Activated CD4-positive, alpha-beta T cell treated with anti-CD3 and anti-CD28 coated beads for 1 hour (primary cell): ENCODE results near the gene FMN1.

Source experiments
- DNase-seq: peaks from one replicate; pipeline ENCODE4 v3.0.0-alpha.2; 2020

FMN1 gene

GRCh38 chr15:32877252-32878019 lies 317.1 kb downstream of the FMN1 start:
- no peak for DNase-seq

- no peak for DNase-seq
Measured at GRCh38 chr15:32873284-32874114, 321.0 kb downstream of the FMN1 start.

- DNase-seq: no peak
Measured at GRCh38 chr15:32872621-32873283, 321.8 kb downstream of the FMN1 start.

DNA sequence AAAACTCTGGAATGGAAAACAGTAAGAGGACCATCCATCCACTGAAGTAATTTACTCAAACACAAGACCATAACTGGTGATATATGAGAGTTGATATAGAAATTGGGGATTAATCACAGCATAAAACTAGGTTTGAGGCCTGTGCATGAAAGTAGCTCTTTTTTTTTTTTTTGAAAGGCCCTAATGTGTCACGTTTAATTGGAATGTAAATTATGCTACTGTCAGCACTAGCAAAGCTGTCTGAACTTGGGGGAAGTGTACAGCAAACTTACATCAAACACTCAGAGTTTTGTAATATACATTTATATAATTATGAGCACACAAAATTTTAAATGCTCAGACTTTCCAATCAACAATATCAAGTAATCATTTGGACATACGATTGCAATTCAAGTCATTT lies 322.6 kb downstream of the FMN1 start:
- no peak for DNase-seq

- DNase-seq: no peak
Measured at GRCh38 chr15:32870240-32871033, 324.1 kb downstream of the FMN1 start.

DNA sequence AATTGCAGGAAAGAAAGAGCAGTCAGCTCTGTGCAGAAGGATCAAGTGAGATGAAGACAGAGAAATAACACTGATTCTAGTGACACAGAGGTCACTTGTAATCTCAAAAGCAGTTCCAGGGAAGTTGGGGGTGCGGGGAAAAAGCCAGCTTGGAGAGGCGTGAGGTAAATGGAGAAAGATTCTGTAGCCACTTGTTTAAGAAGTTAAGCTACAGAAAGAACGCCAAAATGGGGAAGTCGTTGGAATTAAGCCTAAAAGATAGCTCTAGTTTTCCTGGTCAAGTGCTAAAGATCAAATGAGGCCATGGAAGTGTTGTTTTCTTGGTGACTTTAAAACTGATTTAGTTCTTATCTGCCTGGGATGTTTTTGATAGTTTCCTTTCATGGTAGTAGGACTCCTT lies 324.7 kb downstream of the FMN1 start:
- no peak for DNase-seq

DNA sequence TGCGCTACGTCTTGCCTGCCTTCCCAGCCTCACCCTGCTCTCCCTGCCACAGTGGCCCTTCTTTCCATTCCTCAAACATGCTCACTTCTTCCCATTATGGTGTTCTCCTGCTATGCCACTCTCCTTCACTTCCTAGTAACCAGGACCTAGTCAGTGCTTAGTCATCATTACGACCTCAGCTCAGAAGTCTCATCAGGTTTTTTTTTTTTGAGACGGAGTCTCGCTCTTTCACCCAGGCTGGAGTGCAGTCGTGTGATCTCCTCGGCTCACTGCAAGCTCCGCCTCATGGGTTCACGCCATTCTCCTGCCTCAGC lies 327.2 kb downstream of the FMN1 start:
- no peak for DNase-seq

GRCh38 chr15:32866454-32867312 lies 327.8 kb downstream of the FMN1 start:
- DNase-seq: no peak

DNA sequence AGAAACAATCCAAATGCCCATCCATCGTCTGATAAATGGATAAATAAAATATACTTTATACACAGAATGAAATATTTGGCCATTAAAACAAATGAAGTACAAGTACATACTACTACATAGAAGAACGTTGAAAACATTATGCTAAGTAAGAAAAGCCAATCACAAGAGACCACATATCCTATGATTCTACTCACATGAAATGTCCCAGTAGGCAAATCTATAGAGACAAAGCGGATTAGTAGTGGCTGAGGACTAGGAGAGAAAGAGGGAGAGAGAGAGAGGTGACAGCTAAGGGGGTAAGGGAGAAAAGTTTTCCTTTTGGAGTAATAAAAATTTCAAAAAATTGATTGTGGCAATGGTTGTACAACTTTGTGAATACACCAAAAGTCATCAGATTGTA lies 329.7 kb downstream of the FMN1 start:
- no peak for DNase-seq

DNA sequence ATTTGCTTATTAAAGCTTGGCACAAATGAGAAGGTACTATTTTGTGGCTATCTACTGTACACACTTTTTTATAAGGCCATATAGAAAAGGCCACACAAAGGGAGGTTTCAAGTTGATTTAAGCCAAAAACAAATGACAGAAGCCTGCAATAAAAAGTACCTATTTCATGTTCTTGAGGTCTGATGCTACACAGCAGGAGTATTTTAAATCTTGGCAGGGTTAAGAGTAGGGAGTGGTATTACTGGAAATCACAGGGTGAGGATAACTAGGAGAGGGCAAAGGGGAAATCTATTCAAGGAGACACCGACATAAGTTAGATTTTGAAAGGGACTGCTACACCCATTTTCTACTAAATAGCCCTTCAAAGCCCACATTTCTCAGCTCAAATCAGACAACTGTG lies 330.5 kb downstream of the FMN1 start:
- no peak for DNase-seq

GRCh38 chr15:32861761-32862160 lies 332.8 kb downstream of the FMN1 start:
- DNase-seq: no peak

- no peak for DNase-seq
Measured at GRCh38 chr15:32861174-32861573, 333.3 kb downstream of the FMN1 start.

DNA sequence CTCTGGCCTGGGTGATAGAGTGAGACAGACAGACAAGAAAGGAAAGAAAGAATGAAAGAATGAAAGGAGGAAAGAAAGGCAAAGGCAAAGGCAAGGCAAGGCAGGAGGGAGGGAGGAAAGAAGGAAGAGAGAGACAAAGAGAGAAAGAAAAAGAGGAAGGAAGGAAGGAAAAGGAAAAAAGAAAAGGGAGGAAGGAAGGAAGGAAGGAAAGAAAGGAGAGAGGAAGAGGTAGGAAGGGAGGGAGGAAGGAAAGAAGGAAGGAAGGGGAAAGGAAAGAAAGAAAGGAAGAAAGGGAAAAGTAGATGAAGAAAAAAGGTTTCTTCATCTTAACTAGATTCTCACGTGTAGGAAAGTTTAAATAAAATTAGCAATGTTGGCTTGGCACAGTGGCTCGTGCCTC lies 334.5 kb downstream of the FMN1 start:
- DNase-seq: no peak

DNA sequence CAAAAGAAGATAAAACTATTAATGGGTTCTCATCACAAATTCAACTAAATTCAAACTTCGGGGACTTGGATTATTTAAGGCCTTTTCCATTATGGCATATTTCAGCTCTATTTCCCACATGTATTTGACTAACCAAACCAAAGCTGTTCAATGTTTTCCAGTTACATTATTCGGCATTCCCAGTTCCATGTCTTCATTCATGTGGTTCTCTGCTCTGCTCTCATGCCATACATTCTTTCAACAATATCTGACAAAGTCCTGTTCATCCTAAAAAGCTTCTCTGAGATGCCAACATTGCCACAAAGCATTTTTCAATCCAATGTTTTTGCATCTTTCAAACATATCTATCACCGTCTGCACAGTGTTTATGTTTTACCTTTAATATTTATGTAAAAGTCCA lies 335.3 kb downstream of the FMN1 start:
- DNase-seq: no peak

DNA sequence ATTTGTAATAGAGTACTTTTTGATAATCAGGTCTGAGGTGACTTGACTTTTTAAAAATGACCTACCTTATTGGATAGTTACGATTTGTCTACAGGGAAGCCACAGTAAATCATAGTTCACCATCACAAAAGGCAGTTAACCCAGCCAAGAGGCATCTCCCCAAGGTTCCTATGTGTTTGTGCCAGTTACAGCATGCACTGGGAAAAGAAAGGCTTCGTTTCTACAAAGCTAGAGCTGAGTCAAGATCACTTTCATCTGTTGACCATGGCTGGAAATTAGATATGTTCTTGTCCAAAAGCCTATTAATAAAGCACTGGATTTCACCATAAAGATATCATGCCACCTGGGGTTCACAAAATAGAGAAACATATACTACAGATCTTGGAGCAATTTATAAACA lies 336.8 kb downstream of the FMN1 start:
- DNase-seq: no peak

DNA sequence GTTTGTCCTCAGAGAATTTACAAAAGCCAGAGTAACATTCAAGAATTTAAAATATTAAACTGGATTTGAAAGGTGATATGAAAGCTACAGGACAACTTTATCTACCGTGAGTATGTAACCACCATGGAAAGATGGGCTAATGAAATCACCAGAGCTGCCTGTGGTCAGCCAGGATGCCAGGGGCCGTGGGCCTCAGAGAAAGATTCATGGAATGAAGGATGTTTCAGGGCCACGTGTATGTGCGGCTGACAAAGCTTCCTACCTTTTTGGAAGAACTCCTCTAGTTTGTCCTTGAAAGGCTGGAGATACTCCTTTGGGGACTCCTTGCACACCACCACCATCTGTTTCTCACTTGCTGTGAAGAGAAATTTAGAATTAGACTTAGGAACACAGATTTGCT lies 337.8 kb downstream of the FMN1 start:
- DNase-seq: no peak

GRCh38 chr15:32855942-32856341 lies 338.6 kb downstream of the FMN1 start:
- no peak for DNase-seq

GRCh38 chr15:32853592-32853991 lies 340.9 kb downstream of the FMN1 start:
- no peak for DNase-seq

- DNase-seq: no peak
Measured at GRCh38 chr15:32852771-32853170, 341.7 kb downstream of the FMN1 start.

DNA sequence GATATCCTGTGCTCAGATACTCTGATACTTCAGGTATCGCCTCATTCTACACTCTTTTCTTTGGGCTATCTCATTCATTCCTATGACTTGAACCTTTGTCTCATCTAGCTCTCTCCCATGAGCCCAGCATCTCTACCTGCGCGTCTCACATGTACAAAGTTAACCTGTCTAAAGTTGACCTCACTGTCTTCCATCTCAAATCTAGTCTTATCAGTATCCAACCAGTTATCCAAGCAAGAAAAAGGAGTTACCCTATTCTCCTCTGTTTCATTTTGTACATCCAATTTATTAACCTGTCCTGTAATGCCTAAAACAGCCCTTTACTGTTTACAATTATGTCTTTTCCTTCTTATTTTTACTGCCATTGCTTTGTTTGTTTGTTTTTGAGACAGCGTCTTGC lies 342.5 kb downstream of the FMN1 start:
- no peak for DNase-seq

DNA sequence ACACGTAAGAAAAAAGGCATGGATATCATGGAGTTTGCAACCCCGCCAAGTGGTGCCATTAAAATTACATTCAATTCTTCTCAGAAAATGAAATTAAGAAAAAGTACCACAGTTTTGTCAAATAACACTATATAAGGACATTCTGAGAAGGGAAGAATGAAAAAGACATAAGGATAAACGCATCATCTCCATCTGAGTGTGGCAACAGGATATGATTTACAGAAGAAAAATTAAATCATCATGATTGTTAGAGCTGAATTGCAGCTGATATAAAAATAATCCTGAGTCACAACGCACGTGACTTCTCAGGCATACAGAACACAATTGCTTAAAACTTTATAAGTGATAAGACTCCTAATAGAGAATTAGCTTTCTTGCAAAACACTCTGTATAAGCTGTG lies 342.9 kb downstream of the FMN1 start:
- DNase-seq: no peak
